Suppressor macrophage treated with lipopolysaccharide for 4 hours (primary cell): Measurements from ENCODE around the gene KCP.
A peak's percentile ranks its signal among the peaks of the same experiment; 100 is the strongest.

ENCODE experiments used
- DNase-seq: peaks from one replicate; pipeline ENCODE4 v3.0.0-alpha.2; 2020

KCP gene

GRCh38 chr7:128904381-128905197 is 5.9 kb downstream of the KCP start:
- DNase-seq: peak; percentile 82

GRCh38 chr7:128903621-128904361 is 6.7 kb downstream of the KCP start:
- no peak for DNase-seq

GRCh38 chr7:128902761-128903585 is 7.5 kb downstream of the KCP start:
- peak; percentile 59 for DNase-seq

GRCh38 chr7:128900237-128900636 is 10.3 kb downstream of the KCP start:
- DNase-seq: no peak

- DNase-seq: no peak
Measured at GRCh38 chr7:128899392-128899791, 11.1 kb downstream of the KCP start.

GRCh38 chr7:128895320-128895719 is 15.2 kb downstream of the KCP start:
- no peak for DNase-seq

GRCh38 chr7:128894101-128894440 is 16.4 kb downstream of the KCP start:
- no peak for DNase-seq

- DNase-seq: no peak
Measured at GRCh38 chr7:128893251-128894100, 17.0 kb downstream of the KCP start.

GRCh38 chr7:128892521-128893250 is 17.8 kb downstream of the KCP start:
- no peak for DNase-seq

- DNase-seq: no peak
Measured at GRCh38 chr7:128891942-128892269, 18.6 kb downstream of the KCP start.

- DNase-seq: no peak
Measured at GRCh38 chr7:128891110-128891941, 19.2 kb downstream of the KCP start.

GRCh38 chr7:128890306-128891109 is 20.0 kb downstream of the KCP start:
- peak; percentile 35 for DNase-seq

GRCh38 chr7:128889121-128889520 is 21.4 kb downstream of the KCP start:
- DNase-seq: no peak

- no peak for DNase-seq
Measured at GRCh38 chr7:128888756-128889095, 21.8 kb downstream of the KCP start.

- no peak for DNase-seq
Measured at GRCh38 chr7:128888039-128888755, 22.3 kb downstream of the KCP start.

- DNase-seq: no peak
Measured at GRCh38 chr7:128887169-128888038, 23.1 kb downstream of the KCP start.

GRCh38 chr7:128886391-128887168 is 23.9 kb downstream of the KCP start:
- no peak for DNase-seq
